GM12874 (cell line): ENCODE measurements around the gene R3HDM2.
A peak's percentile ranks its signal among the peaks of the same experiment; 100 is the strongest.

Source experiments
- TF ChIP-seq, protein P1 (sequence below): IDR thresholded peaks from 2 replicates; pipeline ENCODE4 v1.5.1; 2011; ENCODE audit warnings: low read depth, mild to moderate bottlenecking, control low read depth, low read length, moderate library complexity; ENCODE audit not compliant: insufficient read depth

R3HDM2 gene

DNA sequence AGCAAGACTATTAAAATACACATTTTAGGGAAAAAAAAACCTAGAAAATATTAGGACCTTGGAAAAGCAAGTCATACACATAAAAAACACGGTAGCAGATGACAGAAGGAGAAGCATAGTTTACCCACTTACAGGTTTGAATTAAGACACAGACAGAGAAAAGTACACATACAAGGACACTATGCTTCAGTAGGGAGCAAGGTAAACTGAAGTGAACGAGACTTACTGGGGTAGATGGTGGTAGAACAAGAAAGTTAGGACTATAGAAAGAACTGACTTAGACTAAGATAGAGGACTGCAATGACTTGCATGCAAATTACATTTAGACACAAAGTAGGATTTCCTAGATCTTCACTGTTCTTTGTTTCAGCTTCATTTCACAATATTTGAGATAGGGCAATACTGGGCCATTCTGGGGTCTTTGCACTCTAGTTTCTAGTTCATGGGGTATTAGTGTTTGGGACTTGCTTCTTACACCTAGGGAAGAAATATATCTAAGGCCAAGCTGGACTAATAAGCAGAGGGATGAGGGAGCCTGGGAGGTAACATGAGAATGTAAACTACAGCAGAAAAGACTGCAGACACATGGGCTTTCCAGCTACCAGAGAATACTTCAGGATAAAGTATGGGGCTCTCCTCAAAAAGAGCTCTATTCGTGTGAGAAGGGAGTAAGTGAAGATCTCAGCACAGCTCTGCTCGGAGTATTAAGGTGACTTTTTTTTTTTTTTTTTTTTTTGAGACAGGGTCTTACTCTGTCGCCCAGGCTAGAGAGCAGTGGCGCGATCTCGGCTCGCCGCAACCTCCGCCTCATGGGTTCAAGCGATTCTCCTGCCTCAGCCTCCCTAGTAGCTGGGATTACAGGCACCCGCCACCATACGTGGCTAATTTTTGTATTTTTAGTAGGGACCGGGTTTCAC lies 152.1 kb downstream of the R3HDM2 start:
- TF ChIP-seq, protein P1, sequence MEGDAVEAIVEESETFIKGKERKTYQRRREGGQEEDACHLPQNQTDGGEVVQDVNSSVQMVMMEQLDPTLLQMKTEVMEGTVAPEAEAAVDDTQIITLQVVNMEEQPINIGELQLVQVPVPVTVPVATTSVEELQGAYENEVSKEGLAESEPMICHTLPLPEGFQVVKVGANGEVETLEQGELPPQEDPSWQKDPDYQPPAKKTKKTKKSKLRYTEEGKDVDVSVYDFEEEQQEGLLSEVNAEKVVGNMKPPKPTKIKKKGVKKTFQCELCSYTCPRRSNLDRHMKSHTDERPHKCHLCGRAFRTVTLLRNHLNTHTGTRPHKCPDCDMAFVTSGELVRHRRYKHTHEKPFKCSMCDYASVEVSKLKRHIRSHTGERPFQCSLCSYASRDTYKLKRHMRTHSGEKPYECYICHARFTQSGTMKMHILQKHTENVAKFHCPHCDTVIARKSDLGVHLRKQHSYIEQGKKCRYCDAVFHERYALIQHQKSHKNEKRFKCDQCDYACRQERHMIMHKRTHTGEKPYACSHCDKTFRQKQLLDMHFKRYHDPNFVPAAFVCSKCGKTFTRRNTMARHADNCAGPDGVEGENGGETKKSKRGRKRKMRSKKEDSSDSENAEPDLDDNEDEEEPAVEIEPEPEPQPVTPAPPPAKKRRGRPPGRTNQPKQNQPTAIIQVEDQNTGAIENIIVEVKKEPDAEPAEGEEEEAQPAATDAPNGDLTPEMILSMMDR, result no peak

DNA sequence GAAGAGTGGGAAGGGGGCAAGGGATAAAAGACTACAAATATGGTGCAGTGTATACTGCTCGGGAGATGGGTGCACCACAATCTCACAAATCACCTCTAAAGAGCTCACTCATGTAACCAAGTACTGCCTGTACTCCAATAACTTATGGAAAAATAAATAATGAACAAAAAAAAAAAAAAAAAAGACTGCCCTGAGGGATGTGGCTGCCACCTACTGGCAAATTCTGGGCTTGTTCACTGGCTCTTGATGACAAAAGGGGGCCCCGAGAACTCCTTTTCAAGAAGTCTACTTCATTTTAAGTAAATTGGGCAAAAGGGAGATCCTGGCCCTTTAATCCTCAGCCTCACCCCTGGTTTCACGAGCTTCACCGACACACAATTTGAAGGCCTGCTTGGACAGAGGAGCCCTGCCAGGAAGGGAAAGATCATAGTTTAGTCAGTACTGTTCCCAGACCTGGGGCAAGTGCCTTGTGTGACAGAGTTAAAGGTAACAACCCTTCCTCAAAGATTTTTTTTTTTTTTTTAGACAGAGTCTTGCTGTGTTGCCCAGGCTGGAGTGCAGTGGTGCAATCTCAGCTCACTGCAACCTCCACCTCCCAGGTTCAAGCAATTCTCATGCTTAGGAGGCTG lies 153.8 kb downstream of the R3HDM2 start:
- TF ChIP-seq, protein P1, result peak; percentile 35; the same call in 1 of the 2 replicates

DNA sequence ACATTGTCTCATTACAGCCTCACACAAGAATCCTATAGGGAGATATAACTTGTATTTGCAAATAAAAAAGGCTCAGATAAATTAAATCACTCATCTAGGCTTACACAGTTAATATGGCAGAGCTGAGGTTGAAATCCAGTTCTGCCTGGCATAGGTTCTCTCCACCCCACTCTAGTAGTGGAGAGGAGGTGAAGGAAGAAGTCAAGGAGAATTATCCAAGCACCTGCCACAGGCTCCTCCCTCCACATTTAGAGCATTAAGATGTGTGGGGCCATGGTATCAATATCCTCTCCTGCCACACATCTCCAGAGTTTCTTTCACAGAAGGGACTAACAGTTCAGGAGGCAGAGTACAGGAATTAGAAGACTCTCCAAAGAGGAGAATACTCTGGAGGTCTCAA lies 157.3 kb downstream of the R3HDM2 start:
- TF ChIP-seq, protein P1, result no peak

DNA sequence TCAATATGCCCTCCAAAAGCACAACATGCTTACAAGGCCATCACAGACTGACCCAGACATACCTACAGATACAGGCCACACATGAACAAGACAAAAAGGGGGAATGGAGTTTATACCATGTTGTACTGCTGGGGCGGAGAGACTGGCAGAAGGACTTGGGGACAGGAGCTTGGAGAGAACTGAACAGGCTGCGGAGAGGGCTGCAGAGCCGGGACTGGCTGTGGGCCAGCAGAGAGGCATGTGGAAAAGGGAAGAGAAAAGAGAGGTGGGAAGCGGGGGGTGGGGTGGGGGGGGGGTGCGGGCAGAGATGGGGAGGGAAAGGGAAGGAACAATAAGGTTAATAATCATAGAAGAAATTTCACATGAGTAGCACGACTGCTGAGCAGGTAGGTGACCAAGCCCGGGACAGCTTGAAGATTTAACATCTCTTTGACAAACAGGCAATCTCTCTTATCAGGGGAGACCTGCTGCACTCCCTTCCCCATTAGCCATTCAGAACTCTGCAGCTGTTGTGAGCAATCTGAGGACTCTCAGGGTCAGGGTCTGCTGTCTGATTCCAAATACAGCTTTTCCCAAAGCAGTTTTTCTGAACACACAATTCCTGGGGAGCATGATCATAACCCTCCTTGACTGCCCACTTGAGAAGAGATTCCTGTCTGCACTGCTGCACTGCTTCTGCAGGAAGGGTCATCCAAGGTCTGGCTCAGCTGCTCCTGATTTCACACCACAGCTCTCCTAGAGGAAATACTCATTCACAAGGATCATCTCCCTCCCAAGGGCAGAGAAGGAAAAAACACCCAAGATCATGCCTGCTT lies 158.3 kb downstream of the R3HDM2 start:
- TF ChIP-seq, protein P1, result no peak

DNA sequence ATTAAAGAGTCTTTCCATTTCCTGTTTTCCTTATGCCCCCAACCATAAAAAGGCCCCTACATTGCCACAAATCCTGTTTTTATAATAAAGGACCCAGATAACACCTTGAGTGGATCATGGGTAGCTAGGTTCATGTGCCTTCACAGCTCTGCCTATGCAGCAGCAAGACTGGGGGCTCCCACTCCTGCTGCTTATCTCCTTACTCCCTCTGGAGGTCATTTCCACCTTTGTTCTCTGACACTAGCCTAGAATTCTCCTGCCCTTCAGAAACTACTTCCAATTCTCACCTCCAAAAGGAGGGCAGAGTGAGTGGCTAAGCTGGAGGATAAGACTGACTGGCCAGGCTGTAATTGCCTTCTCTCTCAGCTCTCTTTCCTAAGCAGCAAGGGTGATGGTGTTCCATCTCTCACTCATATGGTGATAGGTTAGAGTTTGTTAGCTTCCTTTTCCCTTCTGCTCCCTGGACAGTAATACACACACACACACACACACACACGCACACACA lies 159.8 kb downstream of the R3HDM2 start:
- TF ChIP-seq, protein P1, result no peak

DNA sequence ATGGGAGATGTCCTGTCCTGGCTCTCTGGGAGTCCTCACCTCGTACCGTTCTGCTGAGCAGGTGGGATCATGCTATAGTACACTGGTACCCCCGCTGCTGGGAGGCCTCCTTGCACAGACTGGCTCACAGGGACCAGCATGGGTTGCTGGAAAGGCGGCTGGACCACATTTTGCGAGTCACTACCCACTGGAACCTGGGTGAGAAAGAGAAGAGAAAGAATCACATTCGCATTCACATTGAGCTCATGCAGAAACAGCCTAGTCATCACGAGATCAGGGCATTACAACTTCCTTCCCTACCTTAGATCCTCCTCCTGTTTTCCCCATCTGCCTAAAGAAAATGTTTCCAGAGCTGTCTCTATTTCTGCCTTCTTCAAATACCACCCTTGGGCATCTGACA lies 162.6 kb downstream of the R3HDM2 start:
- TF ChIP-seq, protein P1, result no peak

DNA sequence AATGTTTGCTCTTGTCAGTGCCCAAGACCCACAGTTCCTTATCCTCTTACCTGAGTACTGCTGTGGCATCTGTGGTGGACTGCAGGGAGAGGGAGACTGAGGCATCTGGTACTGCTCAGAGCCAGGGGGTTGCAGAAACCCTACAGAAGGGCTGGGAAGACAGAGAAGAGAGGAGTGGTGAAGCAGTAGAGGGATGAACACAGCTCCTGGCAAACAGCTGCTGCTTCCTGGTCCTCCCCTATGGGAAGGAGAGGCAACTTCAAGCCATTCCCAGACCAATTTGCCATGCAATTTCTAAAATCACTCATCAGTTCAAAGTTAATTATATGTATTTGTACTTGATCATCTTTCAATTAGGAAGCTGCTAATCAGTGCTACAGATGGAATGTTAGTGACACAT lies 164.2 kb downstream of the R3HDM2 start:
- TF ChIP-seq, protein P1, result no peak
